Kidney capillary endothelial cell (primary cell): ENCODE results near the gene SHOC2.
"Not testable (repeated sequence)": the region's sequence is repeated elsewhere in the genome, so short reads cannot be mapped to it uniquely, and the experiment has no call there.

Experiments used
- DNase-seq: peaks from one replicate; pipeline ENCODE4 v3.0.0-alpha.2; 2018; ENCODE audit warnings: low spot score

SHOC2 gene

GRCh38 chr10:110901954-110902819 lies 17.2 kb upstream of the SHOC2 start:
- no peak for DNase-seq

- no peak for DNase-seq
These were observed 15.8 kb upstream of the SHOC2 start for GRCh38 chr10:110903280-110904278.

DNA sequence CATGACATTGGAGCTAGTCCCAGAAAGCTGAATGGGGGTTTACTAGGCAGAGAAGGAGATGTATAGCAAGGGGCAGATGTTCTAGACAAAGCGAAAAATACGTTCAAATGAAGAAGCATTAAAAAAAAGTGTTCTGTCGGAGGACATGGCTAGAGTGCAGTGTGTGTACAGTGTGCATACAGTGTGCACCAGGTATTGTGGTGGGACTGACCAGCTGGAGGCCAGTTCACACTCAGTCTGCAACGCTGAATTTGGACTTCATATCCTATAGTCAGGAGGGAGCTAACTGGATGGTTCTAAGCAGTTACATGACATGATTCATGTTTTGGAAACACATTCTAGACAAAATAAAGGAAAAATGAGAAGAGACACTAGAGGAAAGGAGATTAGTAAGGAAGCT lies 9.3 kb upstream of the SHOC2 start:
- DNase-seq: no peak

DNA sequence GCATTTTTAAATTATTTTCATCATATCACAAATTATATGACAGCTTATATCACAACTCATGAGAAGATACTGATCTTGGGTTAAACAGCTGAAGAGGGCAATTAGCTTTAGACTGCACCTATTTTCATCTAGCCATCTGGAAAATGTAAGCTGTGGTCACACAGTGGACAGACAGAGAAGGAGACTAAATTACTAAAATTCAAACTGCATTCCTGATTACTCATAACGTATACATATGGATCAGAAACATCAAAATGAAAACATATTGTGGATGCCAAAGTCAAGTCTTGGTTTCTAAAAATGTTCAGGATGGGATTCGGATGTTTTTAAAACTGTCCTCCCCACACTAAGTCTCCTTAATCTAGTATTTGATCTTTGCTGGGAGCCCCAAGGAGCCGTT lies 7.0 kb upstream of the SHOC2 start:
- DNase-seq: no peak

- DNase-seq: no peak
These were observed 5.0 kb upstream of the SHOC2 start for GRCh38 chr10:110914431-110914830.

- DNase-seq: no peak
These were observed 4.4 kb upstream of the SHOC2 start for GRCh38 chr10:110915035-110915434.

GRCh38 chr10:110915600-110915999 lies 3.8 kb upstream of the SHOC2 start:
- not testable (repeated sequence) for DNase-seq

DNA sequence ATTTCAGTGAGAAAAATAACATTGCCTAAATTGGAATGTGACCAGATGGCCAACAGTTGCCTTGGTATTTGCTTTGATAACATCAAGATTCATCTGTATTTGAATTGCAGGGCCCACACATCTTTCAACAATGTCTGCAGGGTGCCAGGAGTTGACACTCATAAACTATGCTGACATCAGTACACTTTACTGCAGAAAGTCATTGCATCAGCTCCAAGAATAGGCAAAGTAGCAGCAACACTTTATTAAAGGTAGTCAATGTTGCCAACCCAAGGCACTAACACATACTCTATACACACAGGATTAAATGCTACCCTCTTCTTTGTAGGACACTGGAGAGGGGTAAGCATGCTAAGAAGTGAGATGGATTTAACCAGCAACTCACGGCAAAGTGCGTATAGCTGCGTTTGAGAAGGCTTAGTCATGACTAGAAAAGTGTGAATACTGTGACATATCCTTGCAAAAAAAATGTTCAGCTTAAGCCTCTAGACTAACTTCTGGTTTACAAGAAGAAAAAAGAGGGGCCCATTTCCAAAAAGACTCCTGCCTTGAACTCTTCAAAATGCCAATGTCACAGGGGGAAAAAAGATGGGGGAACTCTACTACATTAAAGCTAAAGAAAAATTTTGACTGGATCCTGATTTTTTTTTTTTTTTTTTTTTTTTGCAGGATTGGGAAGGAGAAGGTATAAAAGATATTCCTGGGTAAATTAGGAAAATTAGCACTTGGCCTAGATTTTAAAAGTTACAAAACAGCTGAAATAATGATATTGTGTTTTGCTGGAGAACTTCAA lies 2.7 kb upstream of the SHOC2 start:
- no peak for DNase-seq

GRCh38 chr10:110918269-110918642 lies 1.1 kb upstream of the SHOC2 start:
- peak; percentile 91 for DNase-seq

- peak; percentile 98 for DNase-seq
These were observed 608 bp upstream of the SHOC2 start, which contains the start of gene BBIP1 for GRCh38 chr10:110918643-110919348. BBIP1 (minus strand) TSS chr10:110919180; CDS start chr10:110918157, 1,023 bp downstream.

DNA sequence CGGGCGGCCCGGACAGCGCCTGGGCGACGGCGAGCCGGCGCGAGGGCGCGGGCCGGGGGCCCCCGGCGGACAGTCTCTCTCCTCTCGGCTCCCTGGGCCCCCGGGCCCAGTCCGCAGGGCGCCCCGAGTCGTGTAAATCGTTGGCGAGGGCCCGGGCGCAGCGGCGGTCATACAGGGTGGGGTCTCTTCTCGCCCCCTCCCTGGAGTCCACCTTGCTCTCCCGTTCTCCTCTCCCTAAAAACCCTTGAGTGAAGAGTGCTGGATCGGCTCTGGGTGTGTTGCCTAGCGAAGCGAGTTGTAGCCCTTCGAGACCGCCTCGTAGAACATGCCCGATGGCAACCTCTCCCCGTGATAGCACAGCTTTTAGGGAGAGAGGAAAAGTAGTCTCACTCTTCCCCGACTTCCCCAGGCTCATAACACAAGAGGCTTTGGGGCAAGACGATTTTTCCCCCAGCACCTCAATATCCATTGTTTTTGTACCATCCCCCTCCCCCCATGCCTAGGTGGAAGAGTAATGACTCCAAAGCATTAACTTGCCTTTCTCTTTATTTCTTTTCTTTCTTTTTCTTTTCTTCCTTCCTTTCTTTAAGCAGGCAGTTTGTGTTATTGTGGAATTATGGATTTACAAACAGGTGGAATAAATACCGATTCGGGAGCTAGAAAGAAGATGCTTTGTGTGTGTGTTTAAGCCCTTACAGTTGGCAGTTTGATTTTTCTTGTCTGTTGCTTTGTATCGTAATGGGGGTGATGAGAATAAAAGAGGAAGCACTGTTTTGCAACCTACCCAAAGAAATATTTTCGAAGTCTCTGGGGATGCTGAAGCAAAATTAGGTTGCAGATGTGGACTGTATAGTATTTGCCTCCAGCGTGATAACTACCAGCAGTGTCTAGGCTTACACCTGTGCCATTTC lies 822 bp downstream of the SHOC2 start:
- DNase-seq: peak; percentile 30

- DNase-seq: no peak
These were observed 4.6 kb downstream of the SHOC2 start for GRCh38 chr10:110923856-110924493.

DNA sequence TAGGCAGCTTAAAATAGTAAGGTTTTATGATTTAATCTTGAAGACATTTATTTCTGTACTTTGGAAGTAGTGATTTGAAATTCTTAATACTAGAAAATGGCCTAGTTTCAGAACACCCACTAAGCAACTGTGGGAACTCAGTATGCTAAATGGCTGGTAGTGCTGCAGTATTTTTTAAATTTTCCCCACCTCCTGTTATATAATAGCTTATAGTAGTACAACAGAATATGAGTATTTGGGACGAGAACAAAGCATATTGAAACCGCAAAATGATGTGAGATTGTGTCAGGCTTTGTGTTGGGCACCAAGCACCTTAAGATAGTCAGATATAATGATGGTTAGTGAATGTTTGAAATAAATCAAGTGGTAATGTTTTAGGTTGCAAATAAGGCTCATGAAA lies 8.1 kb downstream of the SHOC2 start:
- DNase-seq: no peak

- DNase-seq: no peak
These were observed 12.5 kb downstream of the SHOC2 start for GRCh38 chr10:110931769-110932381.

DNA sequence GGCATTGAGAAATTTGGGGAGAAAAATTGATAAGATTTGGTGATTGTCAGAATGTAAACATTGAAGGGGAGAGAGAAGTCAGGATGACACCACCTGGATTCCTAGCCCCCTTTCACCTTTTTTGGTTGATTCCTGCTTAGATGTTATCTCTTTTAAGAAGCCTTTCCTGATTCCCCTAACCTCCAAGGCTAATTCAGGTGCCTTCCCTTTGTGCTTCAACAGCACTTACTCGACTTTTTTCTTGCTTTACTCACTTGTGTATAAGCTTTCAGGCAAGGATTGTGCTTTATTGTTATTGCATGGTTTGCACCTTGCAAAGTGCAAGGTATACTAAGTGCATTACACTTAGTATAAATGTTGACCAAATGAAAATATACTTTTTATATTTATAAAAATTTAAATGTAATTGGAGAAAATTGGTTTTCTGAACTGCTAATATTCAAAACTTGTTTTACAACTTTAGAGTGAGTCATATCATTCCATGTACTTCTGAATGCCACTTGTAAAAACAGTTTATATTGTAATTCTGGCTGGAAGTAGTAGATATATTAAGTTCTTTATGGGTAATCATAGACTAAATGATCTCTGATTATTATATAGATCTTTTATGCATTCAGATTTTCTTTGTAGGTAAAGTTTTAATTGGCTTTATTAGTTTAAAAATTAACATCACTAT lies 13.2 kb downstream of the SHOC2 start:
- no peak for DNase-seq

DNA sequence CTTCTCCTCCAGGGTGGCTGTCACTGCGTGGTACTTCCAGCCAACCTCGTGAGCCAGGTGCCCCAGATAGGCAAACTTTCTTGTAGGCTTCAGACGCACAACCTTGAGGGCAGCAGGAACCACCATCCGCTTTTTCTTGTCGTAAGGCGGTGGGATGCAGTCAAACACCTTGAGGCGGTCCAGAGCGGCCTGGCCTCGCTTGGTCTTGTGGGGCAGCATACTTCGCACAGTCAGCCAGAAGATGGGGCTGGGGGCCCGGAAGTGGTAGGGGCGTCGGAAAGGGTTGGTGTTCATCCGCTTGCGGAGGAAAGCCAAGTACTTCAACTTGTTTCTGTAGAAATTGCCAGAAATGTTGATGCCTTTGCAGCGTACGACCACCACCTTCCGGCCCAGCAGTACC lies 17.4 kb downstream of the SHOC2 start:
- no peak for DNase-seq

- no peak for DNase-seq
These were observed 20.0 kb downstream of the SHOC2 start for GRCh38 chr10:110939419-110939818.

DNA sequence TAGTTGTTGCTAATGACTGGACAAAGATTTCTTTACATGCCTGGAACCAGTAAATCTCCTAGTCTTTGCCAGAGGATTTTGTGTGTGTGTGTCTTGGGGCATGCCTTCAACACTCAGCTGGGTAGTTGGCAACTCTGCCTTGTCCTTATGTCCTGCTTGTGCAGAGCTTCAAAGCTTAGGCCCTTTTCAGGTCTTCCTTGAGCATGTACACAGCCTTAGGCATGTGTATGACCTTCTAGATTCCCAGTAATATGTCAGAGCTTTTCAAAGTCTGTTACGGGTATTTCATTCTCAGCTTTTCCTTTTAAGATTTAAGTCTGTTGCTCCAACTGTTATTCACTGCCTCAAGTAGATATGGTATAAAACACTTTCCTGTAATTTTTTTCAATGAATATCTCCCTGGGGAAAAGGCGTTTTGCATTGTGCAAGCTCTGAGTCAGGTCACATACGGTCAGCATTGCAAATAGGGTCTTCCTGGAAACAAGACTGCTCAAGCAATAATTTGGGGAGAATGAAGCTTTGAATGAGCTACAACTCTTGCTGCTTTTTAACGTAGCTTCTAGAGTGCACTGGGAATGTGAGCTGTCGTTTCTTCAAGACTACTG lies 25.5 kb downstream of the SHOC2 start:
- peak; percentile 62 for DNase-seq
